Common myeloid progenitor, CD34-positive (primary cell): ENCODE data around the gene SF1.
A peak's percentile ranks its signal among the peaks of the same experiment; 100 is the strongest.

Experiments
- CTCF ChIA-PET: fragments of 350-600 bp; sonication (Branson Sonifier 250); formaldehyde crosslinking; loops from one replicate; lab custom pipeline; 2021; ENCODE audit warnings: antibody characterized with exemption; lab: Charles Lee
- POLR2A ChIA-PET: fragments of 350-600 bp; sonication (Branson Sonifier 250); formaldehyde crosslinking; loops from one replicate; lab custom pipeline; 2021; ENCODE audit warnings: antibody characterized with exemption; lab: Charles Lee
- DNase-seq, 3 donors: peaks; one replicate each; pipeline versions ENCODE4 v3.0.0 to v3.0.0-alpha.2; 2013
- H3K27ac ChIP-seq, 2 experiments: 1 replicate in 1 of 2; 2 replicates in 1 of 2; pipeline ENCODE4 v1.7.0; 2013; ENCODE audit warnings: inconsistent platforms in 2 of 2, low read length in 2 of 2, mild to moderate bottlenecking in 2 of 2, low read depth in 1 of 2, moderate library complexity in 1 of 2; ENCODE audit not compliant: severe bottlenecking in 2 of 2, insufficient read depth in 1 of 2, poor library complexity in 1 of 2
- H3K27me3 ChIP-seq, 5 experiments: replicated peaks in 2 of 5; 1 replicate in 3 of 5; 2 replicates in 2 of 5; pipeline versions ENCODE4 v1.6.1 to v1.7.0; 2013; ENCODE audit warnings: low read length in 4 of 5, mild to moderate bottlenecking in 2 of 5, moderate library complexity in 2 of 5, inconsistent platforms in 1 of 5; ENCODE audit not compliant: insufficient read depth in 5 of 5, control insufficient read depth in 4 of 5
- H3K36me3 ChIP-seq, 4 experiments: 1 replicate in 2 of 4; 2 replicates in 2 of 4; pipeline versions ENCODE4 v1.6.1 to v1.7.0; 2013; ENCODE audit warnings: low read length in 3 of 4, control low read depth in 1 of 4, mild to moderate bottlenecking in 1 of 4; ENCODE audit not compliant: control insufficient read depth in 4 of 4, insufficient read depth in 4 of 4
- H3K4me1 ChIP-seq, 4 experiments: 1 replicate in 3 of 4; 2 replicates in 1 of 4; pipeline versions ENCODE4 v1.6.1 to v1.7.1; 2013; ENCODE audit warnings: low read length in 3 of 4, mild to moderate bottlenecking in 3 of 4, control low read depth in 1 of 4, inconsistent platforms in 1 of 4, moderate library complexity in 1 of 4; ENCODE audit not compliant: control insufficient read depth in 4 of 4, insufficient read depth in 4 of 4; ENCODE audit errors: control extremely low read depth in 1 of 4
- H3K4me3 ChIP-seq, 7 experiments: 1 replicate in 4 of 7; 2 replicates in 3 of 7; pipeline versions ENCODE4 v1.5.1 to v1.7.0; 2013; ENCODE audit warnings: mild to moderate bottlenecking in 7 of 7, low read length in 6 of 7, moderate library complexity in 6 of 7, inconsistent platforms in 2 of 7, low read depth in 2 of 7, control low read depth in 1 of 7; ENCODE audit not compliant: insufficient read depth in 4 of 7, control insufficient read depth in 1 of 7; ENCODE audit errors: extremely low read depth in 1 of 7
- H3K9me3 ChIP-seq, 5 experiments: 1 replicate in 4 of 5; 2 replicates in 1 of 5; pipeline versions ENCODE4 v1.6.1 to v1.7.1; 2013; ENCODE audit warnings: low read length in 4 of 5, mild to moderate bottlenecking in 2 of 5, inconsistent platforms in 1 of 5, low read depth in 1 of 5, moderate library complexity in 1 of 5; ENCODE audit not compliant: control insufficient read depth in 4 of 5, insufficient read depth in 2 of 5; ENCODE audit errors: control extremely low read depth in 1 of 5
- WGBS: methylation state at CpG from one replicate; pipeline ENCODE4 v1.1.5; 2013; ENCODE audit not compliant: insufficient coverage; 5-methylcytosine and 5-hydroxymethylcytosine counted together

The SF1 gene

GRCh38 chr11:64762674-64763525, 15.4 kb downstream of the SF1 start:
- ChIA-PET POLR2A (interaction anchor here (1.2 to 9.5 kb wide), 5 partner anchors 11 to 737 kb away, joined by 3 to 152 read pairs (median 9); partner anchors contain the start of genes MALAT1, RASGRP2 and SF1), CTCF (interaction anchor here (0.8 to 20.1 kb wide), 9 partner anchors 8 to 408 kb away, joined by 3 to 345 read pairs (median 4); partner anchors contain the start of genes RASGRP2 and SF1)
- H3K4me3 ChIP-seq: peak overlapping the region in 1 of 7 experiments; percentile 26
- H3K27me3 ChIP-seq: no peaks in the 10 kb centered on the region
- peaks cover 10 to 55% (median 44%) of the 10 kb centered on the region in 4 experiments for H3K36me3 ChIP-seq
- H3K27ac ChIP-seq: peak overlapping the region in 1 of 2 experiments; percentile 67
- DNase-seq: peak in 1 of 3 donors; percentile 50
- 76% methylated on average over 8 of the region's 13 CpGs for WGBS
- peaks cover 12 to 72% (median 63%) of the 10 kb centered on the region in 4 experiments for H3K4me1 ChIP-seq
- H3K9me3 ChIP-seq: no peaks in the 10 kb centered on the region

GRCh38 chr11:64762277-64762673, 16.1 kb downstream of the SF1 start:
- peaks cover 8 to 49% (median 38%) of the 10 kb centered on the region in 4 experiments for H3K36me3 ChIP-seq
- no peak overlapping the region for H3K4me3 ChIP-seq
- no peaks in the 10 kb centered on the region for H3K27me3 ChIP-seq
- H3K4me1 ChIP-seq: peaks cover 12 to 66% (median 57%) of the 10 kb centered on the region in 4 experiments
- CTCF ChIA-PET: interaction anchor here (1.0 to 20.1 kb wide), 4 partner anchors 8 to 18 kb away, joined by 3 to 345 read pairs (median 18); partner anchors contain the start of gene RASGRP2
- DNase-seq: peak in 2 of 3 donors; percentile 43
- WGBS: 90% methylated on average over 3 of the region's 5 CpGs
- POLR2A ChIA-PET: interaction anchor here (1.2 to 9.5 kb wide), 3 partner anchors 10 to 24 kb away, joined by 3 to 152 read pairs (median 9); partner anchors contain the start of gene RASGRP2
- H3K9me3 ChIP-seq: no peaks in the 10 kb centered on the region
- no peak overlapping the region for H3K27ac ChIP-seq

GRCh38 chr11:64760759-64761420, 17.5 kb downstream of the SF1 start:
- Histone ChIP-seq H3K4me1 (peaks cover 12 to 58% (median 47%) of the 10 kb centered on the region in 4 experiments), H3K4me3 (no peak overlapping the region), H3K27me3 (no peaks in the 10 kb centered on the region), H3K9me3 (no peaks in the 10 kb centered on the region), H3K36me3 (peaks cover 6 to 37% (median 29%) of the 10 kb centered on the region in 4 experiments), H3K27ac (no peak overlapping the region)
- WGBS: 77% methylated on average over 6 of the region's 7 CpGs
- peak in 2 of 3 donors; percentile 28 to 36 for DNase-seq
- CTCF ChIA-PET: interaction anchor here (0.9 to 20.1 kb wide), 3 partner anchors 8 to 16 kb away, joined by 3 to 345 read pairs (median 6); partner anchors contain the start of gene RASGRP2
- POLR2A ChIA-PET: interaction anchor here (1.1 to 9.5 kb wide), 3 partner anchors 9 to 16 kb away, joined by 4 to 152 read pairs (median 9); partner anchors contain the start of gene RASGRP2

- peak in 2 of 3 donors; percentile 40 to 42 for DNase-seq
Measured at GRCh38 chr11:64759722-64760719, 18.3 kb downstream of the SF1 start, which contains the start of gene PYGM. Gene PYGM, minus strand, starts transcription at chr11:64759974. Its CDS starts 76 bp downstream, at chr11:64759898.

GRCh38 chr11:64759131-64759721, 19.1 kb downstream of the SF1 start:
- H3K27me3 ChIP-seq: no peaks in the 10 kb centered on the region
- DNase-seq: peak in 2 of 3 donors; percentile 24 to 34
- WGBS: 91% methylated on average over 15 of the region's 21 CpGs
- no peak overlapping the region for H3K4me3 ChIP-seq
- no peak overlapping the region for H3K27ac ChIP-seq
- H3K4me1 ChIP-seq: peaks cover 9 to 44% (median 32%) of the 10 kb centered on the region in 4 experiments
- ChIA-PET CTCF (interaction anchor here (0.9 to 20.1 kb wide), 4 partner anchors 10 to 16 kb away, joined by 3 to 345 read pairs (median 6); partner anchors contain the start of gene RASGRP2), POLR2A (interaction anchor here (9.5 kb wide), 1 partner anchor 14 kb away, joined by 152 read pairs; the partner anchor contains the start of gene RASGRP2)
- H3K9me3 ChIP-seq: no peaks in the 10 kb centered on the region
- H3K36me3 ChIP-seq: peaks cover 6 to 22% (median 17%) of the 10 kb centered on the region in 4 experiments

More at GRCh38 chr11:64759722-64760719, 18.3 kb downstream of the SF1 start, which contains the start of gene PYGM:
- CTCF ChIA-PET: interaction anchor here (0.9 to 20.1 kb wide), 4 partner anchors 9 to 16 kb away, joined by 3 to 345 read pairs (median 6); partner anchors contain the start of gene RASGRP2
- Histone ChIP-seq H3K27me3 (no peaks in the 10 kb centered on the region), H3K9me3 (no peaks in the 10 kb centered on the region), H3K36me3 (peaks cover 6 to 30% (median 22%) of the 10 kb centered on the region in 4 experiments), H3K27ac (no peak within 1 kb of the TSS), H3K4me3 (no peak within 1 kb of the TSS), H3K4me1 (peaks cover 12 to 52% (median 40%) of the 10 kb centered on the region in 4 experiments)
- WGBS: 93% methylated on average over 20 of the region's 24 CpGs
- POLR2A ChIA-PET: interaction anchor here (1.1 to 9.5 kb wide), 2 partner anchors 11 to 15 kb away, joined by 4 to 152 read pairs; partner anchors contain the start of gene RASGRP2
